Measurements from ENCODE around the gene LGR5. TPM values are rescaled to one million over a fixed set of nuclear protein-coding genes. Genes with fewer than 3 reads are reported as not detected.
"Not testable (repeated sequence)": the region's sequence is repeated elsewhere in the genome, so short reads cannot be mapped to it uniquely, and the experiment has no call there.

Gene LGR5
- total RNA-seq, 1 donor, result not detected

DNA sequence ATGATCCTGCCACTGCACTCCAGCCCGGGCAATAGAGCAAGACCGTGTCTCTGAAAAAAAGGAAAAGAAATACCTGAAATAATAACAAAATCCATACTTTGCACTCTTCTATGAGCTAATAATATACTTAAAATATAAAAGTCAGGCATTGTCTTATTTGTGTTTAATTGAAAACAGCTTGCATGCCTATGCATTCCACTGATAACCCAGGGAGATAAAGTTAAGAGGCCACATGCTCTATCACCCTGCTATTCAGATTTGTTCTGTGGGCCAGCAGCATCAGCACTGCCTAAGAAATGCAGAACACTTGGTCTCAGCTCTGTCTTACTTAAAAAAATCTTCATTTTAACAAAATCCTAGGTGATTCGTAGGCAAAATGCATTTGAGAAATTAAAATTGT lies 99.2 kb downstream of the LGR5 start:
- no peaks in the 10 kb centered on the region for H3K4me1 ChIP-seq (ENCODE audit: insufficient read depth, low read length)
- H3K4me3 ChIP-seq (ENCODE audit: low read length), result no peak overlapping the region
- no peaks in the 10 kb centered on the region for H3K27me3 ChIP-seq (ENCODE audit: insufficient read depth, low read length)
- H3K9me3 ChIP-seq (ENCODE audit: low read depth, low read length), result no peaks in the 10 kb centered on the region

DNA sequence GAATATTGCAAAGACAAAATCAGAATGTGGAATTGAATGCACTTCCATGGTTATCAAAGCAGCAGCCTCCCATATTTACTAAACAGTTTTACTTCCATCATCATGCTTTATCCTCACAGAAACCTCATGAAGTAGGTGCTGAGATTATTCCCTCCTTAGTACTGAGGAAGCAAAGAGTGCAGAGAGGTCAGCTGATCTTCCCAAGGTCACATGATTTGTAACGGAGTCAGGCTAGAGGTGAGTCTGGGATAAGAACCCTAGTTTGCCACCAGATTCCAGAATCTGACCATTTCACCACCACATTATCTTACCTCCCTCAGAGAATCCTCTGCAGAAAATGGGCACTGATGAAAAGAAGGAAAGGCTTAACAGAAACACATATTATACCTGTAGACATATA lies 102.0 kb downstream of the LGR5 start:
- Histone ChIP-seq H3K4me3 (ENCODE audit: low read length) (no peak overlapping the region), H3K4me1 (ENCODE audit: insufficient read depth, low read length) (no peaks in the 10 kb centered on the region), H3K9me3 (ENCODE audit: low read depth, low read length) (no peaks in the 10 kb centered on the region), H3K27me3 (ENCODE audit: insufficient read depth, low read length) (no peaks in the 10 kb centered on the region)

DNA sequence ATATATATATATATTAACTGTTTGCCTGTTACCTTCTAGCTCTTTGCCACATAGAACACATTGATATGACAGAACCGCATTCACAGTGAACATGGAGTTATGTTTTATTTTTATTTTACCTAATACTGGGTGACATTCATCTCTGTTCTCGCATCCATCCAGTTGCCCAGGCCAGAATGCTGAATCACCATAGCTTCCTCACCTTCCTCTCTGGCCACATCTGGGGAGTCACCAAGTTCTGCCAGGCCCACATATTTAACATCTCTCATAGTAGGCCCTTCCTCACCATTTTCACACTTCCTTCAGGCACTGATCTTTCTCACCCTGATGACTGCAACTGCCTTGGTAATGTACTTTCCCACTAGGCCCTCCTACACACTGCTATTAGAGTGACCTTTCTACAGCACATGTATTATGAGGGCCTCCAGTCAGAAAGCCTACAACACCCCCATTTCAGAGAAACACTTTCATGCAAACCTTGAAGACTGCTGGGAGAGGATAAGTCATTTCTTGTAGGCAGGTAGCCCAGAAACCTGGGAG lies 106.8 kb downstream of the LGR5 start:
- Histone ChIP-seq H3K4me3 (ENCODE audit: low read length) (no peak overlapping the region), H3K27me3 (ENCODE audit: insufficient read depth, low read length) (no peaks in the 10 kb centered on the region), H3K4me1 (ENCODE audit: insufficient read depth, low read length) (no peaks in the 10 kb centered on the region), H3K9me3 (ENCODE audit: low read depth, low read length) (no peaks in the 10 kb centered on the region)

DNA sequence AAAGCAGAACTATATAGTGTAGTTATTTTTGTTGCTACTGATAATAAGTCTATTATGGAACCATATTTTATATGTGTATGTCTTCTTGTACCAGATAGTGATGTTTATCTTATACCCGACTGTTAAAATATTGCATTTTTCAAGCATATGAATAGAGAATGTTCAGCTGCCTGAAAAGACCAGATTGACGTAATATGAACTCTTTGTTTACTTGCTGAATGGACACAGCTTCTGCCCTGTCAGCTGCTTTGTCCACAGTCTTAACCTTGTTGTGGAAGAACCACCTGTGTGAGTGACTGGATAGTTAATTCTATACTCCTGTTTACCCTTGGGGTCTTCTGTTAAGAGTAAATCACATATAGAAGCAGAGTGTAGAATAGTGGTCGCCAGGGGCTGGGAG lies 109.3 kb downstream of the LGR5 start:
- H3K9me3 ChIP-seq (ENCODE audit: low read depth, low read length), result no peaks in the 10 kb centered on the region
- no peaks in the 10 kb centered on the region for H3K4me1 ChIP-seq (ENCODE audit: insufficient read depth, low read length)
- no peaks in the 10 kb centered on the region for H3K27me3 ChIP-seq (ENCODE audit: insufficient read depth, low read length)

DNA sequence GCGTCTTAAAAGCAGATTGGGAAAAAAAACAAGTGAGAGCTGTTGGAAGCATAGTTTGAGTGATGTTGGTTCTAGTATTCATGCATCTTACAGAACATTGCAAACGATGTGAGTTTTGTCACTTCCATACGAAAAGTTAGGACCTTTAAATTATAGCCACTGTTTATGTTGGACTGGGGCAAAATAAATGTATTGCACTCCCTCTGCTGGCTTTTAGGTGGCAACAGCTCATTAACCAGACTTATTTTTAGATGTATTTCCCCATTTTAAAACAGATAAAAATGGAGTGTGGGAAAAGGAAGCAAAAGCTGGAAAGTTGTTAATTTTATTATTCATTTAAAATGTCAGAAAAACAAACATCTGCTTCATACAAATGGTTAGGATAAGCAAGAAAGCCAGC lies 111.9 kb downstream of the LGR5 start:
- Histone ChIP-seq H3K4me3 (ENCODE audit: low read length) (no peak overlapping the region), H3K4me1 (ENCODE audit: insufficient read depth, low read length) (no peaks in the 10 kb centered on the region), H3K9me3 (ENCODE audit: low read depth, low read length) (no peaks in the 10 kb centered on the region), H3K27me3 (ENCODE audit: insufficient read depth, low read length) (no peaks in the 10 kb centered on the region)

More for the DNA sequence above, 109.3 kb downstream of the LGR5 start:
- H3K4me3 ChIP-seq (ENCODE audit: low read length), result no peak overlapping the region

DNA sequence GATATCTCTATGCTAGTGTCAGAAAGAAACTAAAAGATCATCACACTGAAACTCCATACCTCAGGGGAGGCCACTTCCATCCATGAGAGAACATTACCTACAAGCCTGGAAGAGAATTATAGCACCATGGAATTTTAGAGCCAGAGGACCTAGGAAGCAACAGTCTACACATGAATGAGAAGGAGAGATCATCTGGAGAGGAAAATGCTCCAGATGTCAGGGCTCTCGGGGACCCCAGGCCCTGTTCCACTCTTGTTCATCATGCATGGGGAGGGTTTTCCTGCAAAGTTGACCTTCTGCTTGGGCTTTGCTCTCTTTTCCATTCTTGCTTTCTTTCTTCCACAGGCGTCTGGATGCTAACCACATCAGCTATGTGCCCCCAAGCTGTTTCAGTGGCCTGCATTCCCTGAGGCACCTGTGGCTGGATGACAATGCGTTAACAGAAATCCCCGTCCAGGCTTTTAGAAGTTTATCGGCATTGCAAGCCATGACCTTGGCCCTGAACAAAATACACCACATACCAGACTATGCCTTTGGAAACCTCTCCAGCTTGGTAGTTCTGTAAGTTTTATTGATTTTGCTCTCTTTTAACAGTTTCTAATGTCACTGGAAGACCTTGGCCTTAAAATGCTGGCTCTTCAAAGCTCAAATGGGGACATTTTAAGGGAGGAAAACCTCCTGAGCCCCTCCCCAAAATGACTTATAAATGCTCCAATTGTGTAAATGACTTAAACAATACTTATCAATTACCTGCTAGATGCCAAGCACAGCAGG lies 113.3 kb downstream of the LGR5 start:
- Histone ChIP-seq H3K4me3 (ENCODE audit: low read length) (no peak overlapping the region), H3K9me3 (ENCODE audit: low read depth, low read length) (no peaks in the 10 kb centered on the region), H3K27me3 (ENCODE audit: insufficient read depth, low read length) (no peaks in the 10 kb centered on the region), H3K4me1 (ENCODE audit: insufficient read depth, low read length) (no peaks in the 10 kb centered on the region)

DNA sequence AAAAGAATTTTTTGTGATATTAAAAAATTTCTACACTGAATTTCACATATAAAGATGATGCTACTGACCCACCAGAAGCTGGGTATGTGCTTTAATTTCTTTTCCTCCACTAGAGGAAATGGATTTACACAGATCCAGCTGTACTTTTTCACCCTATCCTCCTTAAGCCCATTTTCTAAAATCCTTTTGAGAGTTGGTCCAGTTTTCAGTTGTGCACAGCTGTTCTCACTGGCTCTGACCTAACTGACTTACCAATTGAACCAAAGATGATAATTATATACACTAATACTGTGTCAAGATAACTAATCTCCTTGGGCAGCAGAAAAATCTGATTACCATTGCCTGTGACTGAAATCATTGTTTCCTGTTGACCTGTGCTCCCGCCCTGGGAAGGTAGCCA lies 115.6 kb downstream of the LGR5 start:
- H3K9me3 ChIP-seq (ENCODE audit: low read depth, low read length), result no peaks in the 10 kb centered on the region
- H3K4me1 ChIP-seq (ENCODE audit: insufficient read depth, low read length), result no peaks in the 10 kb centered on the region
- no peak overlapping the region for H3K4me3 ChIP-seq (ENCODE audit: low read length)
- H3K27me3 ChIP-seq (ENCODE audit: insufficient read depth, low read length), result no peaks in the 10 kb centered on the region

DNA sequence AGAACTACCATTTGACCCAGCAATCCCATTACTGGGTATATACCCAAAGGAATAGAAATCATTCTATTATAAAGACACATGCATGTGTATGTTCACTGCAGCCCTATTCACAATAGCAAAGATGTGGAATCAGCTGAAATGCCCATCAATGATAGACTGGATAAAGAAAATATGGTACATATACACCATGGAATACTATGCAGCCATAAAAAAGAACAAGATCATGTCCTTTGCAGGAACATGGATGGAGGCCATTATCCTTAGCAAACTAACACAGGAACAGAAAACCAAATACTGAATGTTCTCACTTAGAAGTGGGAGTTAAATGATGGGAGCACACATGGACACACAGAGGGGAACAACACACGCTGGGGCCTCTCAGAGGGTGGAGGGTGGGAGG lies 116.2 kb downstream of the LGR5 start:
- not testable (repeated sequence) for H3K27me3 ChIP-seq (ENCODE audit: insufficient read depth, low read length); H3K4me1 ChIP-seq (ENCODE audit: insufficient read depth, low read length); H3K9me3 ChIP-seq (ENCODE audit: low read depth, low read length); H3K4me3 ChIP-seq (ENCODE audit: low read length)

DNA sequence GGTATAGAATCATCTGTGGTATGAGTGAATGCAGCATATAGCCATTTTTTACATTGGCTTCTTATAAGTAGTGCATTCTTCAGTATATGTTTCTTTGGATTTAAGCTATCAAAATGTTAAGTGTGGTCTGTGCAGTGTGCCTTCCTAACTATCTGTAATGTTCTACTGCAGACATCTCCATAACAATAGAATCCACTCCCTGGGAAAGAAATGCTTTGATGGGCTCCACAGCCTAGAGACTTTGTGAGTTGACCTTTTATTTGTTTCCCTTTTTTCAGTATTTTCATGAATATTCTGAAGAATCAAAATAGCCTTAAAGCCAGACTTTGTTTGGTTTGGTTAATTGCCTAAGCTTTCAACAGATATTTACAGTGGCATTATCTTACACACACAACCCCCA lies 116.8 kb downstream of the LGR5 start:
- H3K4me1 ChIP-seq (ENCODE audit: insufficient read depth, low read length), result no peaks in the 10 kb centered on the region
- no peaks in the 10 kb centered on the region for H3K27me3 ChIP-seq (ENCODE audit: insufficient read depth, low read length)
- no peaks in the 10 kb centered on the region for H3K9me3 ChIP-seq (ENCODE audit: low read depth, low read length)
- H3K4me3 ChIP-seq (ENCODE audit: low read length), result no peak overlapping the region

DNA sequence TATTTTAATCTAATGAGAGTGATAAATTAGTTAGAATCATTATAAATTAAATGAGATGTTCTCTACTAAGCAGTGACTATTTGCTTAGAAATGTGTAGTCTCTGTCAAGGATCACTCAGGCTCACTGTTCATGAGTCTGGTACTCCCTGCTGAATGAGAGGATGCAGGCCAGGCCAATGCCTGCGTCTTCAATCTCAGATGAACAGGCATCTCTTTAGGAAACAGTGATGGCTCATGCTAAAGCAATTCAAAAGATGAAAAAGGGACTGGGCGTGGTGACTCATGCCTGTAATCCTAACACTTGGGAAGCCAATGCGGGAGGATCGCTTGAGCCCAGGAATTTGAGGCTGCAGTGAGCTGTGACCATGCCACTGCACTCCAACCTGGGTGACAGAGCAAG lies 117.3 kb downstream of the LGR5 start:
- Histone ChIP-seq H3K4me3 (ENCODE audit: low read length) (no peak overlapping the region), H3K4me1 (ENCODE audit: insufficient read depth, low read length) (no peaks in the 10 kb centered on the region), H3K9me3 (ENCODE audit: low read depth, low read length) (no peaks in the 10 kb centered on the region), H3K27me3 (ENCODE audit: insufficient read depth, low read length) (no peaks in the 10 kb centered on the region)

DNA sequence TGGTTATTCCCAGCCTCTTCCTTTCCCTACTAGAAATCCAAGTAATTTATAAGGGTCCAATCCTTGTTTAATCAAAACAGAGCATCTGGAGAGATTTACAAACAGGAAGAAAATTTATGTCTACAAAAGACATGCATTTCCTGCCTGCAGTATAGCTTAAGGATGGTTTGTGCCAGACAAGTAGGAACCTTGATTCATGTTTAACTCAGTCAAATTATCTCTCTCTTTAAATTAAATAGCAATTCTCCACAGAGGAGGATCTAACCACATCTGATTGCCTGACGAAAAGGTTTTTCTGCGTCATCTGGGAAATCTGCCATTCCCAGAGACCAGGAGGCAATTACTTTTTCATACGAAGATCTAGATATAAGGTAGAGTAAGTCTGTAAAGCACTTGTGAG lies 118.8 kb downstream of the LGR5 start:
- no peaks in the 10 kb centered on the region for H3K4me1 ChIP-seq (ENCODE audit: insufficient read depth, low read length)
- H3K27me3 ChIP-seq (ENCODE audit: insufficient read depth, low read length), result no peaks in the 10 kb centered on the region
- H3K4me3 ChIP-seq (ENCODE audit: low read length), result no peak overlapping the region
- H3K9me3 ChIP-seq (ENCODE audit: low read depth, low read length), result no peaks in the 10 kb centered on the region

DNA sequence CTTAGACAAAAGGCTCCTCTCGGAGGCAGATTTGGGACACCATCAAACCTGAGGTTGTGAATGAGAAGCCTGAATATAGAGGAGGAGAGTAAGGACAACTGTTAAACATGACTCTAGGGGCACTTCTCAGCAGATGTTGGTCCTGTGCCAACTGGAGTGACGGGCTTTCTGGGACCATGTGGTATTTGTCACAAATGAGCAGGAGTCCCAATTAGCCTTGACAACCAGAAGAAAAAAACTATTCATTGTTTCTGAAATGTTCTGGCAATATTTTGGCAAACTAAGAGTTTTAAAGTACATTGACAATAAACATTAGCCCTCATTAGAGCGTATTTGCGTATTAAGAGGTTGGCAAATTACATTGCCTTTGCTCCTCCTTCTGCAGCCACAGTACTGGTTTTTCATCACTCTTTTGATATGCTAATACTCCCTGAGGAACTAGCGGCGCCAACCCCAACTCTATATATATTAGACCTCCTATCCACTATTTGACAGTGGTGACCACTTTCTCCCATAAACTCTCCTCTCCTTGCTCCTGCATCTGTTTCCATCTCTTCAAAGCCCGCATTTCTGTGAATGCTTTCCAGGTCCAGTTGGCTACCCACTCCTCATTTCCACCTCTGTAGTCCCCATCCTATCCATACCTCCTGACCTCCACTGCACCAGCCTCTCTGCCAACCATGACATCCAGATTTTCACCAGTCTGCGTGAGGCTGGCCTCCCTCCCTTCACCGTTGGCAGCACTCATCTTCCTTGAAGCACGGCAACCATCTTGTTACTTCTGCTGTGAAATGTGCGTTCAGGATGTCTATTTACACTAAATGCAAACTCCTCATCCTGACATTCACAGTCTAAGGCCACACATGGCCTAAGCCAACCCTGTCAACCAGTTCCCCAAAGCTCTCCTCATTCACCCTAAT lies 123.3 kb downstream of the LGR5 start:
- H3K9me3 ChIP-seq (ENCODE audit: low read depth, low read length), result no peaks in the 10 kb centered on the region
- H3K27me3 ChIP-seq (ENCODE audit: insufficient read depth, low read length), result no peaks in the 10 kb centered on the region
- H3K4me1 ChIP-seq (ENCODE audit: insufficient read depth, low read length), result no peaks in the 10 kb centered on the region
- no peak overlapping the region for H3K4me3 ChIP-seq (ENCODE audit: low read length)

DNA sequence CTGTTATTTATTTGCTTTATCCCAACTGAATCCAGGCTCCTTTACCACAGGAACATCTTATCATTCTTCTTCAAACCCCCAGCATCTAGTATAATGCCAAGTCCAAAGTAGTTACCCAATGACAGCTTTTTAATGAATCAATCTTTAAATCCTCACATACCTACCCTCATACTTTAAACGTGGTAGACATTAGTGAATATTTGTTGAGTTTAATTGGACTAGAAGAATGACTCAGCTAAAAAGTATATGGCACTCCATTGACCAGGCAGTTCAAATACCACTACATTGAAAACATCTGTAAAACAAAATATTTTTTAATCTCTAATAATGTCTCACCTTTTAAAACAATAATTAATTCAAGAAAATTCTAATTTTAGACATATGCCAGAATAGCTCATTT lies 125.9 kb downstream of the LGR5 start:
- H3K27me3 ChIP-seq (ENCODE audit: insufficient read depth, low read length), result no peaks in the 10 kb centered on the region
- H3K4me1 ChIP-seq (ENCODE audit: insufficient read depth, low read length), result no peaks in the 10 kb centered on the region
- H3K9me3 ChIP-seq (ENCODE audit: low read depth, low read length), result no peaks in the 10 kb centered on the region
- no peak overlapping the region for H3K4me3 ChIP-seq (ENCODE audit: low read length)

DNA sequence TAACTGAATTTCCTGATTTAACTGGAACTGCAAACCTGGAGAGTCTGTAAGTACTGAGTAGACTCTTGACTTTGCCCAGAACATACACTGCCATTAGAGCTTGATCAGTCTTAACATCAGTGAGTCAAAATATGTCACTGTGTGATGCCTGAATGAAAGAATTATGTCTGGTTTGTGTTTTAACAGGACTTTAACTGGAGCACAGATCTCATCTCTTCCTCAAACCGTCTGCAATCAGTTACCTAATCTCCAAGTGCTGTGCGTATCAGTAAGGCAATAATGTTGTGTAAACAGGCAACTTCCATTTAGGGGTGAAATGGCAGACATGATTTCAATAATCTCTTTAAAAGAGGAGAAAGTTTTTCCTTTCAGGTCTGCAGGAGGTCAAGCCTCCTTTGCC lies 127.1 kb downstream of the LGR5 start:
- Histone ChIP-seq H3K4me1 (ENCODE audit: insufficient read depth, low read length) (no peaks in the 10 kb centered on the region), H3K4me3 (ENCODE audit: low read length) (no peak overlapping the region), H3K27me3 (ENCODE audit: insufficient read depth, low read length) (no peaks in the 10 kb centered on the region), H3K9me3 (ENCODE audit: low read depth, low read length) (no peaks in the 10 kb centered on the region)

DNA sequence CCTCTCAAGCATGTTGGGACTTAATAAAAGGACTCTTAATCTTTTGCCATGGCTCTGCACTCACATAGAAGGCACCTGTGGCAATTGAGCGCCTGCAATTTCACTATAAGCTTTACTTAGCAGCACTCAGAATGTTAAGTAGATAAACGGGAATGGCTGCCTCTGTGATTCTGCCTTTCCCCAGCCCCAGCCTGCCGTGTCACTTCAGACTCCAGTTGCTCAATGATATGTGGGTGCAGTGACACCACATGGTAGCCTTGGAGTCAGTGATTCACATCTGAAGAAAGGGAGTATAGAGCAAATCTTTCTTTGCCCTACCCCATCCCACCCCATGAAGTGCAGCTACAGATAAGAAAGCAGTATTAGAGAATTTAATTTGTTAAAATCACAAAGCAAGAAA lies 127.9 kb downstream of the LGR5 start:
- Histone ChIP-seq H3K4me1 (ENCODE audit: insufficient read depth, low read length) (no peaks in the 10 kb centered on the region), H3K27me3 (ENCODE audit: insufficient read depth, low read length) (no peaks in the 10 kb centered on the region), H3K9me3 (ENCODE audit: low read depth, low read length) (no peaks in the 10 kb centered on the region), H3K4me3 (ENCODE audit: low read length) (no peak overlapping the region)

All from mononuclear cell (primary cell).